Pancreas (tissue), 10 donors: ENCODE measurements around the gene TMEM200C. TPM values are rescaled to one million over a fixed set of nuclear protein-coding genes. Genes with fewer than 3 reads are reported as not detected.

Experiments used
- ATAC-seq, 4 donors: fragments of 200-7000 bp; cut with Tn5 transposase; one replicate each; pipeline versions ENCODE4 v1.8.0 to v1.9.1; 2020; ENCODE audit warnings: mild to moderate bottlenecking in 4 of 4, moderate library complexity in 4 of 4
- DNase-seq, 6 donors: peaks; one replicate each; pipeline ENCODE4 v3.0.0-alpha.2; 2020
- FAIRE-seq: peaks from 2 replicates; lab custom pipeline; 2012; peaks lifted over from hg19 to GRCh38; lab: Jason Lieb, UNC
- H3K27ac ChIP-seq, 4 donors: fragments of 200-600 bp; sonication (generic); 1 replicate in 3 of 4; 2 replicates in 1 of 4; pipeline versions ENCODE4 v1.5.0 to v1.8.0; 2020
- H3K27me3 ChIP-seq, 4 donors: fragments of 200-600 bp; one replicate each; pipeline ENCODE4 v1.8.0; 2021
- H3K36me3 ChIP-seq, 3 donors: fragments of 200-600 bp; sonication (generic) in 1 of 3; one replicate each; pipeline versions ENCODE4 v1.5.0 to v1.8.0; 2020 to 2021
- H3K4me1 ChIP-seq, 3 donors: fragments of 200-600 bp; one replicate each; pipeline ENCODE4 v1.8.0; 2021
- H3K4me3 ChIP-seq, 4 donors: fragments of 200-600 bp; sonication (generic) in 2 of 4; one replicate each; pipeline versions ENCODE4 v1.5.0 to v1.8.0; 2020 to 2021
- H3K9me3 ChIP-seq, 4 donors: fragments of 200-600 bp; one replicate each; pipeline ENCODE4 v1.8.0; 2021
- CTCF ChIP-seq, 4 donors: fragments of 200-600 bp; sonication (generic) in 3 of 4; IDR thresholded peaks; one replicate each; pipeline versions ENCODE4 v1.5.0 to v1.8.0; 2021; ENCODE audit warnings: antibody characterized with exemption in 4 of 4
- WGBS, 2 donors: extraction: QIAGEN DNeasy Blood & Tissue Kit; methylation state at CpG; one replicate each; pipeline ENCODE4 v1.1.7; 2013; 5-methylcytosine and 5-hydroxymethylcytosine counted together
- intact Hi-C, 3 donors: fragments of 100-400 bp; cut with DNase I; formaldehyde crosslinking; loops; one replicate each; pipeline versions ENCODE4 v1.11.1 to v1.14.2; 2022
- polyA plus RNA-seq, 2 donors: library from polyadenylated mRNA; stranded (reverse); fragments of 200-250 nt; gene quantifications; one replicate each; pipeline ENCODE4 v1.2.3, GENCODE V29; 2013
- total RNA-seq, 6 donors: library from RNA; stranded (reverse); fragmentation: NEBNext Ultra II Directional in 4 of 6; extraction: Animal tissue kit (Norgen Biotek cat#: 25700) in 4 of 6; gene quantifications; one replicate each; pipeline versions ENCODE4 v1.2.1 to v1.2.4, GENCODE V29; 2021 to 2023
- donor health status: healthy with polysubstance abuse.
- donor health status: DM: no; HTN: no; CAD: no; lungs with moderate emphysema.
- donor health status: DM: no; HTN: no; CAD: no.
- donor health status: control.
- donor health status: control.
- donor health status: Bipolar disorder and iron deficiency.
- donor health status: DM: yes; HTN: yes; CAD: no.
- donor health status: DM: no; HTN: no; CAD: no.
- donor health status: DM: no; HTN: no; CAD: no.
- donor health status: DM: yes; HTN: yes; CAD: no.

Gene TMEM200C
- total and polyA plus RNA-seq, 8 donors, result under 0.01 to 0.37 (median 0.03) TPM; not detected in 2

- ATAC-seq, result no peak
- FAIRE-seq, result no peak
Measured at GRCh38 chr18:5939801-5940667, 44.7 kb upstream of the TMEM200C start.

GRCh38 chr18:5937795-5938194 is 42.5 kb upstream of the TMEM200C start:
- no peak for TF ChIP-seq CTCF (IDR thresholded peaks at IDR 0.05)
- 64 to 75% methylated on average over 3 of the region's 3 CpGs for WGBS, 2 donors
- ATAC-seq, result no peak
- H3K27ac ChIP-seq, result no peak overlapping the region
- H3K4me3 ChIP-seq, result no peak overlapping the region
- H3K4me1 ChIP-seq, result no peaks in the 10 kb centered on the region
- no peaks in the 10 kb centered on the region for H3K27me3 ChIP-seq
- FAIRE-seq, result no peak
- no peak for DNase-seq
- no peaks in the 10 kb centered on the region for H3K36me3 ChIP-seq
- intact Hi-C loops, result no loop called here
- H3K9me3 ChIP-seq, result no peaks in the 10 kb centered on the region

More at GRCh38 chr18:5939801-5940667, 44.7 kb upstream of the TMEM200C start:
- Histone ChIP-seq H3K27me3 (peaks cover 0 to 6% (median 0%) of the 10 kb centered on the region in 4 donors), H3K4me1 (no peaks in the 10 kb centered on the region), H3K27ac (no peak overlapping the region), H3K36me3 (no peaks in the 10 kb centered on the region), H3K4me3 (no peak overlapping the region), H3K9me3 (no peaks in the 10 kb centered on the region)
- TF ChIP-seq CTCF (IDR thresholded peaks at IDR 0.05), result no peak
- WGBS, 2 donors, result 69 to 88% methylated on average over 7 of the region's 7 CpGs
- intact Hi-C loops, result no loop called here
- no peak for DNase-seq

GRCh38 chr18:5937121-5937520 is 41.8 kb upstream of the TMEM200C start:
- Histone ChIP-seq H3K36me3 (no peaks in the 10 kb centered on the region), H3K9me3 (no peaks in the 10 kb centered on the region), H3K4me3 (no peak overlapping the region), H3K27me3 (no peaks in the 10 kb centered on the region), H3K27ac (no peak overlapping the region), H3K4me1 (no peaks in the 10 kb centered on the region)
- FAIRE-seq (no peak), DNase-seq (no peak), ATAC-seq (no peak)
- intact Hi-C loops, result no loop called here
- no peak for TF ChIP-seq CTCF (IDR thresholded peaks at IDR 0.05)
- 79 to 80% methylated on average over 7 of the region's 7 CpGs for WGBS, 2 donors

GRCh38 chr18:5930789-5931188 is 35.5 kb upstream of the TMEM200C start:
- FAIRE-seq (no peak), DNase-seq (no peak), ATAC-seq (no peak)
- H3K4me3 ChIP-seq, result no peak overlapping the region
- H3K9me3 ChIP-seq, result no peaks in the 10 kb centered on the region
- H3K27me3 ChIP-seq, result peaks cover 0 to 3% (median under 1%) of the 10 kb centered on the region in 4 donors
- no peak overlapping the region for H3K27ac ChIP-seq
- WGBS, 2 donors, result 30 to 34% methylated on average over 2 of the region's 2 CpGs
- intact Hi-C loops, result no loop called here
- TF ChIP-seq CTCF (IDR thresholded peaks at IDR 0.05), result no peak
- H3K4me1 ChIP-seq, result no peaks in the 10 kb centered on the region
- H3K36me3 ChIP-seq, result no peaks in the 10 kb centered on the region
